Stimulated activated CD8-positive, alpha-beta memory T cell treated with anti-CD3 and anti-CD28 coated beads, Interleukin-4, amount 100 ng/mL, for 1 hour (primary cell): ENCODE results near the gene GPN2.
A peak's percentile ranks its signal among the peaks of the same experiment; 100 is the strongest.
"Not testable (repeated sequence)": the region's sequence is repeated elsewhere in the genome, so short reads cannot be mapped to it uniquely, and the experiment has no call there.

Experiments
- DNase-seq, 2 donors: peaks; one replicate each; pipeline ENCODE4 v3.0.0-alpha.2; 2020; ENCODE audit warnings: low read depth in 2 of 2, low spot score in 1 of 2

The GPN2 gene

DNA sequence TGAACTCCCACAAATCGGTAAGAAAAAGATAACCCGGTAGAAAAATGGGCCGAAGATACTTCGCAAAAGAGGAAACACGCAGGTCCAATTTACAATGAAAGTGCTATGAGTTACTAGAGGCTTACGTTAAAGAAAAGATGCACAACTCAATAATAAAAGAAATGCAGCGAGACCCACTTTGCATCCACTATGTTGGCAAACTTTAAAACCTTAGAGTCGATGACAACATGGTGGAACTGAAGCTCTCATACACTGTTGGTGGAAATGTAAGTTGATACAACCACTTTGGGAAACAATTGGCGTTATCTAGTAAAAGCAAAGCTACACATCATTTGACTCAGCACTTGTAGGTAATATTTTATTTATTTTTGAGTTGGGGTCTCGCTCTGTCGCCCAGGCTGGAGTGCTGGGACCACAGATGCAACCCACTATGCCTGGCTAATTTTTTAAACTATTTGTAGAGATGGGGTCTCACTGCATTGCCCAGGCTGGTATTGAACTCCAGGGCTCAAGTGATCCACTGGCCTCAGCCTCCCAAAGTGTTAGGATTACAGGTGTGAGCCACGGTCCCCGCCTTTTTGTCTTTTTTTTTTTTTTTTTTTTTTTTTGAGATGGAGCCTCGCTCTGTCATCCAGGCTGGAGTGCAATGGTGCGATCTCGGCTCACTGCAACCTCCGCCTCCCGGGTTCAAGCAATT, 10.9 kb upstream of the GPN2 start:
- DNase-seq, result no peak

DNA sequence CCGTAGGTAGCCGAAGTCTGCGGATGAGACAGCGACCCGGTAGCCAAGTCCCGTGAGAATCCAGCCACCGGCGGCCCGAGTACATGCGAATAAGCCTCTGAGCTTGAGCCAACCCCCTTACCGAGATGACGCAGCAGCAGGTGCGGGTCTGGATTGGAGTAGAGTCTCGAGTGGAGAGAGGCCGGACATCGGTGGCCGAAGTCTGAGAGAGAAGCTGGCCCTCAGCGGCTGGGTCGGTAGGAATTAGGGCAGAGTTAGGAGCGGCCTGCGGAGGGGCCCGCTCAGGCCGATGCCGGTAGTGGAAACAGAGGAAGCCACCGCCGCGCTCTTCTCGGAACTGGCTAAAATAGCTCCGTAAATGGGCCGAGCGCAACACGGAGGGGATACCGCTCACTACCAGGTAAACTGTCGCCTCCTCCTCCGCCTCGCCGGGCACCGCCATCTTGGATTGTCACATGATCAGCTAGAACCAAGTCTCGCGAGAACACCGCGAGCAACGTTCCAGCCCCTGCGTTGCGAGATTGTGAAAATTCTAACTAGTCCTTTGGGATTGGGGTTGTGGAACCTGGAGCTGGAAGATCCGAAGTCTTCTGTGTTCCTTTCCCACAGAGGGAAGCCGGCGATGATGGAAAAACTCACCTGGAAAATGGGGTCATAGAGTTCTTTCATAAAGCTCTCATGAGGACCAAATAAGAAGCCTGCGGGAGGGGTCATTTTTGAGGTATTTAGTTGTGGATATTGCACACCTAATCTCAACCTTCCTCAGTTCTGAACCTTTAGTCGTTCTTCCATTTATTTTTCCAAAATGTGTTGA, 10.1 kb upstream of the GPN2 start, which contains the start of gene GPATCH3:
GPATCH3 (minus strand) TSS at position 467 of the 814 bp plus-strand sequence; CDS start at position 442, 25 bp downstream.
- peak; percentile 71 to 76 for DNase-seq

DNA sequence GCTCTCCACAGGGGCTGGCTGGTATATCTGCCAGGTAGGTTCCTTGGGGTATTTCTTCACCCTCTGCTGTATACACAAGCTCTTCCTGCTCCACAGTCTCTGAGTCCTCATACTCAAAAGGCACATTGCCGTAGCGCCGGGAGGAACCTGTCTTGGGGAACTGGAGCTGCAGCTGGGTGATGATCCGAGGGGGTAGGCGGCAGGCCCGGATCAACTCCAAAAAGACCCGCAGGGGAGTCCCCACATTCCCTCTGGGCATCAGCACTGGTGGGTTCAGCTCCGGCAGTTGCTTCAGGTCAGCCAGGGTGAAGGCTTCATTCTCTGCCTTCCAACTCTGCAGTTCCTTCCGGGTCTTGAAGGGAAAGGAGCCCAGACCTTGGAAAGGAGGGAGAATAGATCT, 7.3 kb upstream of the GPN2 start:
- no peak for DNase-seq

DNA sequence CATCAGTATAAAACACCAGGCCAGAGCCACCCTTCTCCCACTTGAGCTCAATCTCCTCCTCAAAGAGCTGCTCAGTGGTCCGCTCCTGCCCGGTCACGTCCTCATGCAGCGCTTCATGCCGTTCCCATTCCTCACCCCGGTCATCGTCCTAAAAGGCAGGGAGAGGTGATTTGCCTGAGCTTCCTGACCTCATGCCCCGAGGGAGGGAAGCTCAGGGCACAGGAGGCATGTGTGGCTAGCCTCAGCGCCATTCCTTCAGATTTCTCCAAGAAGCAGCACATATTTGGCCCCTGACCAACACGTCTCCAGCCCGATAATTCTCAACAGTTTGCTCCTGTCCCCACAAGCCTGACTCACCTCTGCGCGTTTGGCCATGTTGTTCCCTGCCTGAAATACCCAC, 4.2 kb upstream of the GPN2 start:
- no peak for DNase-seq

DNA sequence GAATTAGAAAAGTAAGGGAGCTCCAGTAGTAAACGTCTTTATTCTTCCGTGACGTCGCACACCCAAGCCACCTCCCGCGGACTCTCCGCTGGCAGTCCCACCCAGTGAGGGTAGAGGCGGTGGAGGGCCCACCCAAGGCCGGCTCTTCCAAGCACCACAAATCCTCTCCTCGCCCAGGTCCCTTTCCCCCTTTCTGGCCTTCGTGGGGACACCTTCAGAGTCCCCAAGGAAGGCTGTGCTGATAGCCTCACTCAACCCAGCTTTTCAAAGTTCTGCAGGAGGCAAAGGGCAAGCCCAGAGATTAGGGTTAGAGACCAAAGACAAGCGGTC, 349 bp upstream of the GPN2 start:
- no peak for DNase-seq

DNA sequence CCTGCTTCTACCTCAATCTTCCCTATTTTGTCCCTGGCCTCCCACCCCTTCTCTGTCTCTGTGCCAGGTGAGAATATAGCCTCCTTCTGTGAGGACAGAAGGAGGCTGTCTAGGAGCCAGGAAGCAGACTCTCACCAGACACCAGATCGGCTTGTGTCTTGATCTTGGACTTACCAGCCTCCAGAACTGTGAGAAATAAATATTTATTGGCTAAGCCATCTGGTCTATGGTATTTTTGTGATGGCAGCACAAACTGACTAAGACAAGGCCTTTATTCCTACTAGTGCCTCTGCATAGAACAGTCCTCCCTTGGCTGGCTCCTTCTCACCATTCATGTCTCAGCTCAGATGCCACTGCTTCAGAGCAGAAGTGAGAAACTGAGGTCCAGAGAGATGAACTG, 1.9 kb downstream of the GPN2 start:
- no peak for DNase-seq

DNA sequence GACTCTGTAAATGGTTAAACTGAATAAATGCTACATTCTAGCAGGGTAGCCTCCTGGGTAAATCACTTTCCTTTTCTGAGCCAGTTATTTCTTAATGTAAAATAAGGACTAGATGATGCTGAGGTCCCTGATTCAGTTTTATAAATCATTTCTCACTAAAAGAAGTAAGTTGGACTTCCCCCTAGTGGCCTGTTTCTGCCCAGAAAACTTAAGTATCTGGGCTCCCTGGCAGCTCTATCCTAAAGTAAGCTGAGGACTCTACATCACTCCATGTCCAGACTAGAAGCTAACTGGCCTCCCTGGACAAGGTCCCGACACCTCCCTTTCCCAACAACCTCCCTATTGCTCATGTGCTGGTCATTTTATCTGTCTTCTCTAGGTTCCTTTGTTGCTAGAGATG, 3.0 kb downstream of the GPN2 start:
- DNase-seq, result no peak

DNA sequence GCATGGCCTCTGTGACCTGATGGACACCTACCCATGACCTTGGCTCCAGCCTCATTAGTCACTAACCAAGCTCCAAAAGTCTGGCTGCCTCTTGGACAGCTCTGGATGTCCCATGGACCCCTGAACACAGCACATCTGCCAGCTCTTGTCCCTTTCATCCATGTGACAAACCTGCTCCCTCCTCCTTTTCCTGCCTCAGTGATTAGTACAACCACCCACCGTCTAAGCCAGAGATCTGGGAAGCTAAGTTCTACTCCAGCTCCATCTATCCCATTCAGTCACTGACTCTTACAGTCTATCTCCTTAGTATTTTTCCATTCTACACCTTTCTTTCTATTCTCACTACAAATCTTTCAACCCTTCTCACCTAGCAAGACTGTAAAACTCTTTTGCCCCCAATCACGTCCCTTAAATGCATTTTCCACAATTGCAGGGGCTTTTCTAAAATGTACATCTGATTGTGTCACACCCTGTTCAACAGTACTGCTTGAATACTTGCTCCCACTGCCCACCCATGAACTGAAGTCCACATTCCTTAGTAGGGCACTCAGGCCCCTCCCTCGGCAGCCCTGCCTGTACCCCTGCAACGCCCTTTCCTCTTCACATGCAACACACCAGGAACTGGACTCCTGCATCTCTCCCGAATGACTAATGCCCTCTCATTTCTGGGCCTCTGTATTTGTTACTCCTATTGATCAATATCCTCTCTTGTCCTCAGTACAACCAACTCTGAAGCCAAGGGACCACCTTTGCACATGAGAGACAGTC, 7.2 kb downstream of the GPN2 start:
- no peak for DNase-seq

DNA sequence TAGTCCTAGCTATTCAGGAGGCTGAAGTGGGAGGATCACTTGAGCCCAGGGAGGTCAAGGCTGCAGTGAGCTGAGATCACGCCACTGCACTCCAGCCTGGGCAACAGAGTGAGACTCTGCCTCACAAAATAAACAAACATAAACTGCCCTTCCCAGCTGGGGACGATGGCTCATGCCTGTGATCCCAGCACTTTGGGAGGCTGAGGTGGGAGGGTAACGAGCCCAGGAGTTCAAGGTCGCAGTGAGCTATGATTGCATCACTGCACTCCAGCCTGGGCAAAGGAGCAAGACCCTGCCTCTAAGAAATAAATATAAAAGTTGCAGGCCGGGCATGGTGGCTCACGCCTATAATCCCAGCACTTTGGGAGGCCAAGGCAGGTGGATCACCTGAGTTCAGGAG, 8.5 kb downstream of the GPN2 start:
- not testable (repeated sequence) for DNase-seq

DNA sequence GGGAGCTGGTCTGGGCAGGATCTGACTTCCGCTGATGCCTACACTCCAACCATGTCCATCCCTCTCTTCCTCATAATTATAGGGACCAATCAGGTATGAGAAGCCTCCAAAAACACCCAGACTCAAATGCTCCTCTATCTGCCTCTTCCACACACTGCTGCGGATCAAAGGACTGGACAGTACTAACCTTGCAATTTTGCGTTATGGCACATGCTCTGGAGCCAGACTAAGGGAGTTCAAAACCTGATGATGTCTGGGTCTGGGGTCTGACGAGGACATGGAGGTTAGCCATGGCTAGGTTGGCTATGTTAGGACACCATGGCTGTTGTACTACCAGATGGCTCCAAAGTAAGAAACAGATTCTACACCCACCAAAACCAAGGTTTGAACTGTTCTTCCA, 10.3 kb downstream of the GPN2 start:
- DNase-seq, result no peak

DNA sequence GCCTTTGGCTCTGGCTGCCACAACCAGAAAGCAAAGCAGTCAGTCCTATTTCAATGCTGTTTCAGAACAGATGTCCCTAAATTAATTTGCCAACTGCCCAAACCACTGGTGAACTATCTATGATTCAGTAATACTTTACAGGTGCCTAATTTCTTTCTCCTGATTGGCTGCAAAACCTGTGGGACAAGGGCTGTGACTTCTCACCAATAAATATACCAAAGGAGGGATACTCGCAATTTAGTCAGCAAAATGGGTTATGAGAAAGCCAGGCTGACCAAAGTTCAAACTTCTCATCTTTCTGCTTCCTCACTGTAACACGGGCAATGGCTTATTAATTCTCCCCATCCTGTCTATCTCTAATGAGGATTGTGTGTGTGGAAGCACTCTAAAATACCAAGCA, 12.8 kb downstream of the GPN2 start:
- no peak for DNase-seq

DNA sequence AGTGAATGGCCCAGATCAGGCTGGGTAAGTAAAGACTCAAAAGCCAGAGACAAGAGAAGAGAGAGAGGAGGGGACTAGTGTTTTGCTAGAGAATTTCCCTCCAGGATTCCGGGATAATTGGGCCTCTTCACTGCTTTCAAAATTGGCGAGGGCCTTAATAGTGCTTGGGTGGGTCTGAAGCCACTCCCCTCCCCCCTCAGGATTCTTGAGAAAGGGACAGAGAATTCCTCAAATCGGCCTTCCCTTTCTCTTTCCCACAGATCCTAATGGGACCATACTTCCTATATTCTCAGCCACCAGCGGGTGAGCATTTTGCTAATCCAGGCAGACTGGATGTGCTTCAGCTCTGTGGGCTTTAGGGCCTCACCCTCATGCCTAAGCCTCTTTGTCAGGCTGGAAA, 15.2 kb downstream of the GPN2 start:
- DNase-seq, result no peak

DNA sequence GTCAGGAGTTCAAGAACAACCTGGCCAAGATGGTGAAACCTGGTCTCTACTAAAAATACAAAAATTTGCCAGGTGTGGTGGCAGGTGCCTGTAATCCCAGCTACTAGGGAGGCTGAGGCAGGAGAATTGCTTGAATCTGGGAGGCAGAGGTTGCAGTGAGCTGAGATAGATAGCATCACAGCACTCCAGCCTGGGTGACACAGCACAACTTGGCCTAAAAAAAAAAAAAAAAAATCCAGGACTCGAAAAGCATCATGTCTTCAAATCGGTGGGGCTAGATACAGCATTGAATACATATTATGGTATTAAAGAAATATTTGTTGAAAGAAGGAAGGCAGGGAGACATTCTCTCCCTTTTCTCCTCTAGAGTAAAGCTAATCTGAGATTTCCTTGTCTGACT, 17.0 kb downstream of the GPN2 start:
- DNase-seq, result not testable (repeated sequence)

DNA sequence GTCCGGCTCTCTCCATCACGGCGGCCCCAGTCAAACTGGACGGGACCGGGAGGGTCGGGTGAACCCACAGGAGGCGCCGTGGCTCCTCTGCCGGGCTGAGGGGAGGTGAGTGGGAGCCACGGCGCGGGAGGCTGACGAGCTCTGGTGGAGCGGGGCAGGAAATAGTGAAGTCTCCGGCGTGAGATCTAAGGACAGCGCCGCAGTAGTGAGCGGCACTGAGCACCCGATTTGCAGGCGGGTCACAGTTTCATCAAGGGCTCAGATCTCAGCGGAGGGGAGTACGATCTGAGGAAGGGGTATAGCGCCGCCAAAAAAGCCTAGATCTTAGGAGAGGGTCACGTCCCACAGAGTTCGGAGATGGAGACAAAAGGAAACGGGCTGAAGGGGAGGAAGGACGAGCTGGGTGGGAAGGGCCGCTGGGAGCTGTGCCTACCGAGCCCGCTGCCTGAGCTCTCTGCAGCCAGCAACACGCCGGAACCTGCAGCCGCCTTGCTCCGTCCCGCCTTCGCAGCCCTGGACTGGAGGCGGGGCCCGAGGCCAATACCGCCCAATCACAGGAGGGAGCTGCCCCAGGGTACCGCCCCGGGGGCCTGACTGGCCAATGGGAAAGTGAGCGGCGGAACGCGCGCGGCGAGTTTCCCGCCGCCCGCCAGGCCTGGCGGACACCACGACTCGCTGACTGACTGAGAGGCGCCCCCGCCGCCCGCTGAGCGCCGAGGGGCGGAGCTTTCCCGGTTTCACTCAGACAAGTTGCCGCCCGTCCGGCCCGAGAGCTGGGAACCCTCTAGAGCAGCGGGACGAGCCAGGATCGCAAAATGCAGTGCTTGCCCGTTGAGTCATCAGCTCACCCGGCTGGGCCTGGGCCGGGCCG, 25.2 kb downstream of the GPN2 start:
- DNase-seq, result peak; percentile 74 to 88

DNA sequence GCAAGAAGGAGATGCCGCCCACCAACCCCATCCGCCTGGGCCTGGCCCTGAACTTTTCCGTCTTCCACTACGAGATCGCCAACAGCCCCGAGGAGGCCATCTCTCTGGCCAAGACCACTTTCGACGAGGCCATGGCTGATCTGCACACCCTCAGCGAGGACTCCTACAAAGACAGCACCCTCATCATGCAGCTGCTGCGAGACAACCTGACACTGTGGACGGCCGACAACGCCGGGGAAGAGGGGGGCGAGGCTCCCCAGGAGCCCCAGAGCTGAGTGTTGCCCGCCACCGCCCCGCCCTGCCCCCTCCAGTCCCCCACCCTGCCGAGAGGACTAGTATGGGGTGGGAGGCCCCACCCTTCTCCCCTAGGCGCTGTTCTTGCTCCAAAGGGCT, 26.4 kb downstream of the GPN2 start:
- DNase-seq, result no peak

DNA sequence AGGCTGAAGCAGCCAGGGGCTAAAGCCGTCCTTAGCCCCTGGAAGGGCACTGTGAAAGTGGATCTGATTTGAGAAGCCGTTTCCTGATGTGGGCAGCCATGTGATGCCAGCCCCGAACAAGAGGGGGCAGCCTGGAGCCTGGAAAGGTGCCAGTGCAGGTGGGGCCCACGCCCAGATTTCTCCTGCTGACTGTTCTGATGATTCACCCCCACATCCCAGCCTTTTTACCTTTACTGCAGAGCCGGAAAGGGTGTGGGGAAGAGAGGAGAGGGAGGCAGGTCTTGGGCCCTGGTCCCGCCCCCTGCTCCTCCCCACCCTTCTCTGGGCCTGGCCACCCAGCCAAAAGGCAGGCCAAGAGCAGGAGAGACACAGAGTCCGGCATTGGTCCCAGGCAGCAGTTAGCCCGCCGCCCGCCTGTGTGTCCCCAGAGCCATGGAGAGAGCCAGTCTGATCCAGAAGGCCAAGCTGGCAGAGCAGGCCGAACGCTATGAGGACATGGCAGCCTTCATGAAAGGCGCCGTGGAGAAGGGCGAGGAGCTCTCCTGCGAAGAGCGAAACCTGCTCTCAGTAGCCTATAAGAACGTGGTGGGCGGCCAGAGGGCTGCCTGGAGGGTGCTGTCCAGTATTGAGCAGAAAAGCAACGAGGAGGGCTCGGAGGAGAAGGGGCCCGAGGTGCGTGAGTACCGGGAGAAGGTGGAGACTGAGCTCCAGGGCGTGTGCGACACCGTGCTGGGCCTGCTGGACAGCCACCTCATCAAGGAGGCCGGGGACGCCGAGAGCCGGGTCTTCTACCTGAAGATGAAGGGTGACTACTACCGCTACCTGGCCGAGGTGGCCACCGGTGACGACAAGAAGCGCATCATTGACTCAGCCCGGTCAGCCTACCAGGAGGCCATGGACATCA, 27.1 kb downstream of the GPN2 start, which contains the start of gene SFN:
SFN (plus strand) TSS at position 369 of the 904 bp plus-strand sequence; CDS start at position 433, 64 bp downstream.
- no peak for DNase-seq

DNA sequence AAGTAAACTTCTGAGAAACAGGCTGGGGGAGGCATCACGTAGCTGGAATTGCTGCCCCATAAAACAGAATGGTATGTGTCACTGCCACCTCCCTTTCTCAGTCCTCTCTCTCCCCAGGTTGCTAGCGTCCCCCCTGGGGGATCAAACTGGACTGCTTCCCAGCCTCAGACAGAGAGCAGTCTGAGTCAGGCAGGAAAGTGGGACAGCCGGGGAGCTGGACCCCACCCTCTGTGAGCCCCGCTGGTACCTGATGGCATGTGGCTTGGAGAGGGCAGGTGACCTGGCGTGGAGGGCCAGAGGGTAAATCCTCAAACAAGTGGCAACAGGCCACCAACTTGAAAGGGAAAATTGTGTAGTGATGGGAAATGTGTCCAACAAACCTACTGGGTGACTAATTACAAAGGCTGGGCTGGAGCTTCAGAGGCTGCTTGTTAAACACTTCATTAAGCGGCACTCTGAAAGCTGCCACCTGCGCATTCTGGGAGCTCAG, 28.1 kb downstream of the GPN2 start:
- no peak for DNase-seq

DNA sequence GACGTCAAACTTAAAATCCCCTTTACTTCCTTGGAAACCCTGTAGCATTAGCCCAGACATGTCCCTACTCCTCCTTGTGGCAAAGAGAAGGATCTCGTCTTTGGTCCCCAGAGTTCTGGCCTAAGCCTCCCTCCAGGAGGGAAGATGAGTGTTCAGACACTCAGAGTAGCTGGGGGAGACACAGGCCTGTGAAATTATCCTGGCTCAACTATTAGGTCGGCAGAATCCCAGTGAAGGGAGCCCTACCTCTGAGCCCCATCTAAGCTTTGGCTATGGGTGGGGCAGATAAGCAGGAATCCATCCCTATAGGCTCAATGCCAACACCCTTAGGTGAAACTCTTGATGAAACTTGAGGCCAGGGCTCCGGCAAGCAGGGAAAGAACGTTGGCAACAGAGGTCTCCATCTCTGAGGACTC, 28.8 kb downstream of the GPN2 start:
- no peak for DNase-seq

DNA sequence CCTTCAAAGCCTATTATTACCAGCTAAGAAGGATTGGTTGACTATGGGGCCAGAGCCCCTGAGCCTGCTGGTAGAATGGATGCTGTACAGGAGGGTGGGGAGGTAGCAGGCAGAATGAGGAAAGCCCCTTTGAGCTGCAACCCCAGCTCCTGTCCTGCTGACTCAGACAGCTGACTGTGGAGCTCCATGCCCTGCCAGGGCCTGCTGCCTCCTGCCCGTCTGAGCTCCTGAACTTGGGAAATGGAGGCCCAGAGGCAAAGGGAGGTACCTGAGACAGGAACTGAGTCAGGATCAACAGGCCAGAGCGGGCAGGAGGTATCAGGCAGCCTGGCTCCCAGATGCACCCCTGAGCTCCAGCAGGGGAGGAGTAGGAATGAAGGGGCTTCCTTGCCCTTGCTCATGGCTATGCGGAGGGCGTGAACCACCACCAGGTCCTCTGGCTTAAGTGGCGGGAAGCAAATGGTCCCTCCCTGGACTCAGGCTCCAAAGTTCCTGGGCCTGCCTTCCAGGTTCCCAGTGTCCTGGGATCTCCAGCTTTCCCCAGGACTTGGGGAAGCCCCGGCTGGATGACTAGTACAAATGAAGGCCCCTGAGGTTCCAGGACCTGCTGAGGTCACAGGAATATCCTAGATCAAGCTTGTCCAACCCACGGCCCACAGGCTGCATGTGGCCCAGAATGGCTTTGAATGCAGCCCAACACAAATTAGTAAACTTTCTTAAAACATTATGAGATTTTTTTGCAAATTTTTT, 31.0 kb downstream of the GPN2 start:
- no peak for DNase-seq
